ENCODE results near the gene CYBA. TPM values are rescaled to one million over a fixed set of nuclear protein-coding genes. Genes with fewer than 3 reads are reported as not detected.

CYBA gene
- total and polyA plus RNA-seq, 2 of the 13 experiments (the other 11 are each of a cell fraction or from before 2014, with no cell fraction given): 196 to 250 TPM

DNA sequence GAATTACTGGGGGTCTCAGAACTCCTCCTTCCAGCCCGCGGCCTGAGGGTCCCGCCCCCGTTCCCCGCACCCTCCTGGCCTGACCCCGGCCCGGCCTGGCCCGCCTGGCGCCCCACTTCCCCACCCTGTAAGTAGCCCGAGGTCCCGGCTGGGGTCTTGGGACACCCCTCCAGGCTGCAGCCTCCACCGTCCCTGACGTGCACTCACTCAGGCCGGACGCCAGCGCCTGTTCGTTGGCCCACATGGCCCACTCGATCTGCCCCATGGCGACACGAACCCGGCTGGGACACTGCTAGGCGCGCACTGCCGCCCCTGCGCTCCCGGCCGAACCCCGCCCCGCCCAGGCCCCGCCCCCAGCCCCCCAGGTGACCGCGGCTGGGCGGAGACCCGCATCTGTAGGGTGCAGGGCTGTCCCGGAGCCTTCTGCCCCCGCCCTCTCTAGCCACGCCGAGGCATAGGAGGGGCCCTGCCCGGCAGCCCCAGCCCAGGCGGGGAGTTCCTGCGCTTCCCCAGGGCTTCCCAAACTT, at the start of gene CYBA (continued):
- peak; percentile 49; the same call in 1 of the 2 replicates for TF ChIP-seq PRMT3 (CRISPR knock-in tag; IDR thresholded peaks at IDR 0.05; ENCODE audit: borderline replicate concordance, low read depth)
- TF ChIP-seq, protein P1, sequence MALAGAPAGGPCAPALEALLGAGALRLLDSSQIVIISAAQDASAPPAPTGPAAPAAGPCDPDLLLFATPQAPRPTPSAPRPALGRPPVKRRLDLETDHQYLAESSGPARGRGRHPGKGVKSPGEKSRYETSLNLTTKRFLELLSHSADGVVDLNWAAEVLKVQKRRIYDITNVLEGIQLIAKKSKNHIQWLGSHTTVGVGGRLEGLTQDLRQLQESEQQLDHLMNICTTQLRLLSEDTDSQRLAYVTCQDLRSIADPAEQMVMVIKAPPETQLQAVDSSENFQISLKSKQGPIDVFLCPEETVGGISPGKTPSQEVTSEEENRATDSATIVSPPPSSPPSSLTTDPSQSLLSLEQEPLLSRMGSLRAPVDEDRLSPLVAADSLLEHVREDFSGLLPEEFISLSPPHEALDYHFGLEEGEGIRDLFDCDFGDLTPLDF (CRISPR knock-in tag; IDR thresholded peaks at IDR 0.05): peak; percentile 14; the same call in 1 of the 2 replicates
- TF ChIP-seq, protein P2, sequence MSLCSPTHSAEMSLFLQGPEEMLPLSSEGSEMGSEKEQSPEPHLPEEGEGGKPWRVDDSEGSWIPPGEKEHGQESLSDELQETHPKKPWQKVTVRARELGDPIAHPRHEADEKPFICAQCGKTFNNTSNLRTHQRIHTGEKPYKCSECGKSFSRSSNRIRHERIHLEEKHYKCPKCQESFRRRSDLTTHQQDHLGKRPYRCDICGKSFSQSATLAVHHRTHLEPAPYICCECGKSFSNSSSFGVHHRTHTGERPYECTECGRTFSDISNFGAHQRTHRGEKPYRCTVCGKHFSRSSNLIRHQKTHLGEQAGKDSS (CRISPR knock-in tag; IDR thresholded peaks at IDR 0.05; ENCODE audit: borderline replicate concordance, low read depth): no peak
- TF ChIP-seq, protein P3, sequence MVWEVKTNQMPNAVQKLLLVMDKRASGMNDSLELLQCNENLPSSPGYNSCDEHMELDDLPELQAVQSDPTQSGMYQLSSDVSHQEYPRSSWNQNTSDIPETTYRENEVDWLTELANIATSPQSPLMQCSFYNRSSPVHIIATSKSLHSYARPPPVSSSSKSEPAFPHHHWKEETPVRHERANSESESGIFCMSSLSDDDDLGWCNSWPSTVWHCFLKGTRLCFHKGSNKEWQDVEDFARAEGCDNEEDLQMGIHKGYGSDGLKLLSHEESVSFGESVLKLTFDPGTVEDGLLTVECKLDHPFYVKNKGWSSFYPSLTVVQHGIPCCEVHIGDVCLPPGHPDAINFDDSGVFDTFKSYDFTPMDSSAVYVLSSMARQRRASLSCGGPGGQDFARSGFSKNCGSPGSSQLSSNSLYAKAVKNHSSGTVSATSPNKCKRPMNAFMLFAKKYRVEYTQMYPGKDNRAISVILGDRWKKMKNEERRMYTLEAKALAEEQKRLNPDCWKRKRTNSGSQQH (CRISPR knock-in tag; IDR thresholded peaks at IDR 0.05; ENCODE audit: low read depth): no peak; the same call in 1 of the 2 replicates
- no peak for TF ChIP-seq RORA (CRISPR knock-in tag; IDR thresholded peaks at IDR 0.05)
- TF ChIP-seq, protein P4, sequence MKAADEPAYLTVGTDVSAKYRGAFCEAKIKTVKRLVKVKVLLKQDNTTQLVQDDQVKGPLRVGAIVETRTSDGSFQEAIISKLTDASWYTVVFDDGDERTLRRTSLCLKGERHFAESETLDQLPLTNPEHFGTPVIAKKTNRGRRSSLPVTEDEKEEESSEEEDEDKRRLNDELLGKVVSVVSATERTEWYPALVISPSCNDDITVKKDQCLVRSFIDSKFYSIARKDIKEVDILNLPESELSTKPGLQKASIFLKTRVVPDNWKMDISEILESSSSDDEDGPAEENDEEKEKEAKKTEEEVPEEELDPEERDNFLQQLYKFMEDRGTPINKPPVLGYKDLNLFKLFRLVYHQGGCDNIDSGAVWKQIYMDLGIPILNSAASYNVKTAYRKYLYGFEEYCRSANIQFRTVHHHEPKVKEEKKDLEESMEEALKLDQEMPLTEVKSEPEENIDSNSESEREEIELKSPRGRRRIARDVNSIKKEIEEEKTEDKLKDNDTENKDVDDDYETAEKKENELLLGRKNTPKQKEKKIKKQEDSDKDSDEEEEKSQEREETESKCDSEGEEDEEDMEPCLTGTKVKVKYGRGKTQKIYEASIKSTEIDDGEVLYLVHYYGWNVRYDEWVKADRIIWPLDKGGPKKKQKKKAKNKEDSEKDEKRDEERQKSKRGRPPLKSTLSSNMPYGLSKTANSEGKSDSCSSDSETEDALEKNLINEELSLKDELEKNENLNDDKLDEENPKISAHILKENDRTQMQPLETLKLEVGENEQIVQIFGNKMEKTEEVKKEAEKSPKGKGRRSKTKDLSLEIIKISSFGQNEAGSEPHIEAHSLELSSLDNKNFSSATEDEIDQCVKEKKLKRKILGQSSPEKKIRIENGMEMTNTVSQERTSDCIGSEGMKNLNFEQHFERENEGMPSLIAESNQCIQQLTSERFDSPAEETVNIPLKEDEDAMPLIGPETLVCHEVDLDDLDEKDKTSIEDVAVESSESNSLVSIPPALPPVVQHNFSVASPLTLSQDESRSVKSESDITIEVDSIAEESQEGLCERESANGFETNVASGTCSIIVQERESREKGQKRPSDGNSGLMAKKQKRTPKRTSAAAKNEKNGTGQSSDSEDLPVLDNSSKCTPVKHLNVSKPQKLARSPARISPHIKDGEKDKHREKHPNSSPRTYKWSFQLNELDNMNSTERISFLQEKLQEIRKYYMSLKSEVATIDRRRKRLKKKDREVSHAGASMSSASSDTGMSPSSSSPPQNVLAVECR (CRISPR knock-in tag; IDR thresholded peaks at IDR 0.05; ENCODE audit: borderline replicate concordance): peak; percentile 80
